IMR-90 (cell line): Measurements from ENCODE around the gene TSPEAR. TPM values are rescaled to one million over a fixed set of nuclear protein-coding genes. Genes with fewer than 3 reads are reported as not detected.

Source experiments
- ATAC-seq: fragments of 200-7000 bp; cut with Tn5 transposase; 2 replicates; pipeline ENCODE4 v1.9.1; 2020; ENCODE audit warnings: low read depth, mild to moderate bottlenecking, moderate library complexity
- BruUV-seq: library from RNA; stranded (reverse); fragments of 400-500 nt; replicated peaks from 2 replicates; lab custom pipeline; 2021; lab: Mats Ljungman, UMichigan
- CTCF ChIA-PET: fragments of 300-600 bp; formaldehyde crosslinking; extraction: SDS; loops from one replicate; lab custom pipeline; 2021; ENCODE audit warnings: antibody characterized with exemption; lab: Yijun Ruan, JAX
- POLR2A ChIA-PET: fragments of 300-600 bp; sonication (Branson Sonifier 250); formaldehyde crosslinking; loops from one replicate; lab custom pipeline; 2022; ENCODE audit warnings: antibody characterized with exemption; ENCODE audit not compliant: unreplicated experiment; lab: Charles Lee
- DNase-seq: peaks from one replicate; pipeline ENCODE4 v3.0.0; 2013
- H2AFZ ChIP-seq: replicated peaks from 2 replicates; pipeline ENCODE3; 2013; ENCODE audit warnings: low read length, mild to moderate bottlenecking; ENCODE audit not compliant: poor library complexity
- H2AK5ac ChIP-seq: 2 replicates; pipeline ENCODE4 v1.6.1; 2013; ENCODE audit warnings: low read depth, low read length, inconsistent platforms
- H2AK9ac ChIP-seq: replicated peaks from 2 replicates; pipeline ENCODE3; 2013; ENCODE audit warnings: mild to moderate bottlenecking, low read depth, low read length, moderate library complexity; ENCODE audit not compliant: poor library complexity
- H2BK120ac ChIP-seq: 2 replicates; pipeline ENCODE4 v1.6.1; 2013; ENCODE audit warnings: low read depth, low read length, inconsistent platforms
- H2BK15ac ChIP-seq: 3 replicates; pipeline ENCODE4 v1.6.1; 2013; ENCODE audit warnings: low read depth, low read length, inconsistent platforms
- H2BK20ac ChIP-seq: 2 replicates; pipeline ENCODE4 v1.6.1; 2013; ENCODE audit warnings: low read depth, mild to moderate bottlenecking, inconsistent platforms, low read length, moderate library complexity
- H2BK5ac ChIP-seq: 2 replicates; pipeline ENCODE4 v1.6.1; 2013; ENCODE audit warnings: mild to moderate bottlenecking, low read depth, low read length, inconsistent platforms; ENCODE audit not compliant: poor library complexity, severe bottlenecking
- H3K14ac ChIP-seq: replicated peaks from 2 replicates; pipeline ENCODE4 v1.6.1; 2013; ENCODE audit warnings: low read depth, low read length, inconsistent platforms
- H3K18ac ChIP-seq: 2 replicates; pipeline ENCODE4 v1.6.1; 2013; ENCODE audit warnings: low read depth, low read length, control low read depth
- H3K23ac ChIP-seq: 2 replicates; pipeline ENCODE4 v1.6.1; 2013; ENCODE audit warnings: low read depth, low read length, inconsistent platforms
- H3K27ac ChIP-seq: 2 replicates; pipeline ENCODE4 v1.5.1; 2013; ENCODE audit warnings: mild to moderate bottlenecking, control low read depth, low read length; ENCODE audit not compliant: insufficient read depth
- H3K27me3 ChIP-seq: 2 replicates; pipeline ENCODE4 v1.6.1; 2013; ENCODE audit warnings: low read length; ENCODE audit not compliant: control insufficient read depth, insufficient read depth
- H3K36me3 ChIP-seq: 2 replicates; pipeline ENCODE4 v1.6.1; 2013; ENCODE audit warnings: low read length, mixed read lengths; ENCODE audit not compliant: control insufficient read depth, insufficient read depth
- H3K4ac ChIP-seq: 2 replicates; pipeline ENCODE4 v1.6.1; 2013; ENCODE audit warnings: low read depth, low read length, inconsistent platforms
- H3K4me1 ChIP-seq: 2 replicates; pipeline ENCODE4 v1.6.1; 2013; ENCODE audit warnings: low read length, mixed read lengths; ENCODE audit not compliant: control insufficient read depth, insufficient read depth
- H3K4me2 ChIP-seq: 2 replicates; pipeline ENCODE4 v1.6.1; 2013; ENCODE audit warnings: low read depth, mild to moderate bottlenecking, control low read depth, low read length, moderate library complexity
- H3K4me3 ChIP-seq: 2 replicates; pipeline ENCODE4 v1.5.1; 2013; ENCODE audit warnings: low read depth, mild to moderate bottlenecking, control low read depth, low read length, moderate library complexity; ENCODE audit not compliant: insufficient read depth
- H3K56ac ChIP-seq: 2 replicates; pipeline ENCODE4 v1.6.1; 2013; ENCODE audit warnings: low read length, inconsistent platforms; ENCODE audit not compliant: insufficient read depth; ENCODE audit errors: extremely low read depth
- H3K79me1 ChIP-seq, 2 experiments: 2 replicates each; pipeline ENCODE4 v1.6.1; 2013; ENCODE audit warnings: low read length in 2 of 2, inconsistent platforms in 1 of 2, low read depth in 1 of 2
- H3K9ac ChIP-seq: 2 replicates; pipeline ENCODE4 v1.6.1; 2013; ENCODE audit warnings: low read depth, low read length, control low read depth
- H3K9me1 ChIP-seq: 2 replicates; pipeline ENCODE4 v1.6.1; 2013; ENCODE audit warnings: low read length, inconsistent platforms; ENCODE audit not compliant: insufficient read depth
- H3K9me3 ChIP-seq: 2 replicates; pipeline ENCODE4 v1.6.1; 2013; ENCODE audit warnings: low read length; ENCODE audit not compliant: control insufficient read depth, insufficient read depth
- H4K20me1 ChIP-seq: 2 replicates; pipeline ENCODE4 v1.6.1; 2013; ENCODE audit warnings: low read length, inconsistent platforms; ENCODE audit not compliant: insufficient read depth
- H4K5ac ChIP-seq: 2 replicates; pipeline ENCODE4 v1.6.1; 2013; ENCODE audit warnings: mild to moderate bottlenecking, low read depth, low read length, control low read depth
- H4K8ac ChIP-seq, 2 experiments: 2 replicates each; pipeline ENCODE4 v1.6.1; 2013; ENCODE audit warnings: low read depth in 2 of 2, low read length in 2 of 2, control low read depth in 1 of 2, inconsistent platforms in 1 of 2
- H4K91ac ChIP-seq: 2 replicates; pipeline ENCODE4 v1.6.1; 2013; ENCODE audit warnings: low read depth, low read length, inconsistent platforms; ENCODE audit not compliant: insufficient read depth
- BHLHE40 ChIP-seq: fragments of 150-350 bp; IDR thresholded peaks from 2 replicates; pipeline ENCODE4 v1.6.1; 2016; ENCODE audit warnings: mild to moderate bottlenecking, low read depth, low read length
- CEBPB ChIP-seq: IDR thresholded peaks from 2 replicates; pipeline ENCODE4 v1.6.1; 2012; ENCODE audit warnings: low read depth, low read length, improper control_type of control experiment
- CHD1 ChIP-seq: IDR thresholded peaks from 2 replicates; pipeline ENCODE4 v1.6.1; 2012; ENCODE audit warnings: low read depth, low read length, improper control_type of control experiment
- FOS ChIP-seq: fragments of 150-350 bp; IDR thresholded peaks from 2 replicates; pipeline ENCODE4 v1.6.1; 2016; ENCODE audit warnings: low read depth, low read length
- MAFK ChIP-seq: IDR thresholded peaks from 2 replicates; pipeline ENCODE4 v1.6.1; 2012; ENCODE audit warnings: low read depth, low read length, improper control_type of control experiment
- MAZ ChIP-seq: IDR thresholded peaks from 2 replicates; pipeline ENCODE4 v1.6.1; 2012; ENCODE audit warnings: low read depth, mild to moderate bottlenecking, low read length, improper control_type of control experiment, moderate library complexity, borderline replicate concordance
- MXI1 ChIP-seq: IDR thresholded peaks from 2 replicates; pipeline ENCODE4 v1.6.1; 2012; ENCODE audit warnings: low read depth, mild to moderate bottlenecking, low read length, moderate library complexity, borderline replicate concordance
- NFE2L2 ChIP-seq: fragments of 150-350 bp; IDR thresholded peaks from 2 replicates; pipeline ENCODE4 v1.6.1; 2016; ENCODE audit warnings: low read depth, mild to moderate bottlenecking, low read length
- POLR2A ChIP-seq: IDR thresholded peaks from 2 replicates; pipeline ENCODE4 v1.6.1; 2012; ENCODE audit warnings: mild to moderate bottlenecking, low read depth, low read length
- RAD21 ChIP-seq: IDR thresholded peaks from 2 replicates; pipeline ENCODE4 v1.6.1; 2012; ENCODE audit warnings: low read length, improper control_type of control experiment
- RCOR1 ChIP-seq: IDR thresholded peaks from 2 replicates; pipeline ENCODE4 v1.6.1; 2012; ENCODE audit warnings: mild to moderate bottlenecking, low read length, improper control_type of control experiment; ENCODE audit not compliant: insufficient replicate concordance
- RFX5 ChIP-seq: IDR thresholded peaks from 2 replicates; pipeline ENCODE4 v1.8.0; 2012; ENCODE audit warnings: low read depth, mild to moderate bottlenecking, low read length, moderate library complexity
- SMC3 ChIP-seq: fragments of 150-350 bp; IDR thresholded peaks from 2 replicates; pipeline ENCODE4 v1.6.1; 2016; ENCODE audit warnings: low read depth, mild to moderate bottlenecking, antibody characterized with exemption, low read length, moderate library complexity
- WGBS, 2 experiments: methylation state at CpG; one replicate each; pipeline versions ENCODE4 v1.1.5 to v1.1.7; 2013; ENCODE audit warnings: missing lambda C conversion rate in 2 of 2; ENCODE audit not compliant: insufficient read length in 1 of 2; ENCODE audit errors: extremely low coverage in 2 of 2; 5-methylcytosine and 5-hydroxymethylcytosine counted together
- dilution Hi-C: fragments of 300-500 bp; cut with HindIII; formaldehyde crosslinking; loops from one replicate; pipeline ENCODE4 v1.14.3; 2018; ENCODE audit warnings: low sequenced_read_pairs; ENCODE audit not compliant: unreplicated experiment
- in situ Hi-C: fragments of 300-500 bp; cut with MboI; formaldehyde crosslinking; loops from 3 replicates; pipeline ENCODE4 v1.14.3; 2019; ENCODE audit warnings: low sequenced_read_pairs, inconsistent platforms, mixed read lengths
- intact Hi-C: fragments of 100-400 bp; cut with micrococcal nuclease; formaldehyde crosslinking; loops from 2 replicates; pipeline ENCODE4 v1.10.0; 2022
- polyA plus RNA-seq, 3 experiments: library from polyadenylated mRNA; depleted of rRNA; stranded (reverse); fragments of >200 nt; gene quantifications; 2 replicates each; pipeline ENCODE4 v1.2.3, GENCODE V29; 2012; ENCODE audit warnings: low replicate concordance in 1 of 3
- total RNA-seq: library from RNA; depleted of rRNA; stranded (reverse); fragments of >200 nt; gene quantifications from 2 replicates; pipeline ENCODE4 v1.2.3, GENCODE V29; 2012
- TF ChIP-seq, protein P1 (sequence below): fragments of 150-350 bp; IDR thresholded peaks from 2 replicates; pipeline ENCODE4 v1.6.1; 2017; ENCODE audit warnings: mild to moderate bottlenecking, antibody characterized with exemption, low read length, low read depth
- TF ChIP-seq, protein P2 (sequence below): fragments of 150-350 bp; IDR thresholded peaks from 2 replicates; pipeline ENCODE4 v1.6.1; 2016; ENCODE audit warnings: low read depth, mild to moderate bottlenecking, low read length, moderate library complexity, borderline replicate concordance
- TF ChIP-seq, protein P3 (sequence below): conservative IDR thresholded peaks from 2 replicates; pipeline ENCODE4 v1.5.1; 2012; ENCODE audit warnings: mild to moderate bottlenecking, low read depth, low read length, improper control_type of control experiment

TSPEAR gene
- total and polyA plus RNA-seq, 2 of the 4 experiments (the other 2 are of a cell fraction) = not detected

DNA sequence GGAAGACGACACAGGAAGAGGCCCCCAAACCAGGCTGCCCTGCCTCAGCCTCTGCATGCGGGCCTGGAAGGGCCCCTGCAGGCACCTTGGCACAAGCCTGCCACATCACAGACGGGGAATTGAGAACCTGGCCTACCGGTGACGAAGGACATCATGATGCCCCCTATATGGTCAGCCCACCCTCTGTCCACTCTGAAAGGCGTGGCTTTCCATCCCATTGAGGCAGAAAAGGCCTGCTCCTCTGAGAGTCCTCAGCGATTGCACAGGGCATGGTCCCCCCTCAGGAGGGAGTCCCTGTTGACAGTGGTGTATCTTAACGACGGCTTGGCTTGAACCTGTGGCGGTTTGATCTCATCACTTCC is 182.8 kb downstream of the TSPEAR start:
- H4K20me1 ChIP-seq = no peaks in the 10 kb centered on the region
- H3K36me3 ChIP-seq = no peaks in the 10 kb centered on the region
- no peak overlapping the region for H4K91ac ChIP-seq
- no peak overlapping the region for H3K18ac ChIP-seq
- no peaks in the 10 kb centered on the region for H3K79me1 ChIP-seq
- no peak overlapping the region for H2BK15ac ChIP-seq
- H2BK20ac ChIP-seq = no peak overlapping the region
- intact Hi-C loops = no loop called here
- no peak overlapping the region for H3K4ac ChIP-seq
- no peak overlapping the region for H3K56ac ChIP-seq
- ATAC-seq (no peak), DNase-seq (no peak)
- no peaks in the 10 kb centered on the region for H3K27me3 ChIP-seq
- no peak overlapping the region for H3K23ac ChIP-seq
- H2AK5ac ChIP-seq = no peak overlapping the region
- H3K9ac ChIP-seq = no peak overlapping the region
- no peak overlapping the region for H2AFZ ChIP-seq
- H3K4me2 ChIP-seq = no peak overlapping the region
- H3K9me3 ChIP-seq = peaks cover 20% of the 10 kb centered on the region
- H3K14ac ChIP-seq = no peak overlapping the region
- no peak overlapping the region for H3K4me3 ChIP-seq
- ChIA-PET POLR2A (no interaction called here), CTCF (no interaction called here)
- in situ Hi-C loops = no loop called here
- dilution Hi-C loops = no loop called here
- 64% methylated on average over 5 of the region's 10 CpGs; no CpG with 5 or more reads in 1 of the 2 experiments for WGBS, 2 experiments
- H2BK5ac ChIP-seq = no peak overlapping the region
- H4K5ac ChIP-seq = no peak overlapping the region
- H4K8ac ChIP-seq = no peak overlapping the region
- H2BK120ac ChIP-seq = no peak overlapping the region
- H3K27ac ChIP-seq = no peak overlapping the region
- no peaks in the 10 kb centered on the region for H3K4me1 ChIP-seq
- BruUV-seq = no TSS peak
- H2AK9ac ChIP-seq = no peak overlapping the region
- TF ChIP-seq RFX5 (no peak), MAFK (no peak), MXI1 (no peak), MAZ (no peak), BHLHE40 (no peak), SMC3 (no peak), FOS (no peak), CHD1 (no peak), POLR2A (no peak), CEBPB (no peak), RAD21 (no peak), NFE2L2 (no peak), RCOR1 (no peak)
- TF ChIP-seq, protein P1, sequence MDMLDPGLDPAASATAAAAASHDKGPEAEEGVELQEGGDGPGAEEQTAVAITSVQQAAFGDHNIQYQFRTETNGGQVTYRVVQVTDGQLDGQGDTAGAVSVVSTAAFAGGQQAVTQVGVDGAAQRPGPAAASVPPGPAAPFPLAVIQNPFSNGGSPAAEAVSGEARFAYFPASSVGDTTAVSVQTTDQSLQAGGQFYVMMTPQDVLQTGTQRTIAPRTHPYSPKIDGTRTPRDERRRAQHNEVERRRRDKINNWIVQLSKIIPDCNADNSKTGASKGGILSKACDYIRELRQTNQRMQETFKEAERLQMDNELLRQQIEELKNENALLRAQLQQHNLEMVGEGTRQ = no peak
- TF ChIP-seq, protein P2, sequence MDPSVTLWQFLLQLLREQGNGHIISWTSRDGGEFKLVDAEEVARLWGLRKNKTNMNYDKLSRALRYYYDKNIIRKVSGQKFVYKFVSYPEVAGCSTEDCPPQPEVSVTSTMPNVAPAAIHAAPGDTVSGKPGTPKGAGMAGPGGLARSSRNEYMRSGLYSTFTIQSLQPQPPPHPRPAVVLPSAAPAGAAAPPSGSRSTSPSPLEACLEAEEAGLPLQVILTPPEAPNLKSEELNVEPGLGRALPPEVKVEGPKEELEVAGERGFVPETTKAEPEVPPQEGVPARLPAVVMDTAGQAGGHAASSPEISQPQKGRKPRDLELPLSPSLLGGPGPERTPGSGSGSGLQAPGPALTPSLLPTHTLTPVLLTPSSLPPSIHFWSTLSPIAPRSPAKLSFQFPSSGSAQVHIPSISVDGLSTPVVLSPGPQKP = no peak
- TF ChIP-seq, protein P3, sequence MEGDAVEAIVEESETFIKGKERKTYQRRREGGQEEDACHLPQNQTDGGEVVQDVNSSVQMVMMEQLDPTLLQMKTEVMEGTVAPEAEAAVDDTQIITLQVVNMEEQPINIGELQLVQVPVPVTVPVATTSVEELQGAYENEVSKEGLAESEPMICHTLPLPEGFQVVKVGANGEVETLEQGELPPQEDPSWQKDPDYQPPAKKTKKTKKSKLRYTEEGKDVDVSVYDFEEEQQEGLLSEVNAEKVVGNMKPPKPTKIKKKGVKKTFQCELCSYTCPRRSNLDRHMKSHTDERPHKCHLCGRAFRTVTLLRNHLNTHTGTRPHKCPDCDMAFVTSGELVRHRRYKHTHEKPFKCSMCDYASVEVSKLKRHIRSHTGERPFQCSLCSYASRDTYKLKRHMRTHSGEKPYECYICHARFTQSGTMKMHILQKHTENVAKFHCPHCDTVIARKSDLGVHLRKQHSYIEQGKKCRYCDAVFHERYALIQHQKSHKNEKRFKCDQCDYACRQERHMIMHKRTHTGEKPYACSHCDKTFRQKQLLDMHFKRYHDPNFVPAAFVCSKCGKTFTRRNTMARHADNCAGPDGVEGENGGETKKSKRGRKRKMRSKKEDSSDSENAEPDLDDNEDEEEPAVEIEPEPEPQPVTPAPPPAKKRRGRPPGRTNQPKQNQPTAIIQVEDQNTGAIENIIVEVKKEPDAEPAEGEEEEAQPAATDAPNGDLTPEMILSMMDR = no peak
- no peaks in the 10 kb centered on the region for H3K9me1 ChIP-seq
